ENCODE measurements around the gene CAMK2N2. TPM values are rescaled to one million over a fixed set of nuclear protein-coding genes. Genes with fewer than 3 reads are reported as not detected.

Gene CAMK2N2
- total RNA-seq, 1 donor from 2014 or later = 14.8 TPM

DNA sequence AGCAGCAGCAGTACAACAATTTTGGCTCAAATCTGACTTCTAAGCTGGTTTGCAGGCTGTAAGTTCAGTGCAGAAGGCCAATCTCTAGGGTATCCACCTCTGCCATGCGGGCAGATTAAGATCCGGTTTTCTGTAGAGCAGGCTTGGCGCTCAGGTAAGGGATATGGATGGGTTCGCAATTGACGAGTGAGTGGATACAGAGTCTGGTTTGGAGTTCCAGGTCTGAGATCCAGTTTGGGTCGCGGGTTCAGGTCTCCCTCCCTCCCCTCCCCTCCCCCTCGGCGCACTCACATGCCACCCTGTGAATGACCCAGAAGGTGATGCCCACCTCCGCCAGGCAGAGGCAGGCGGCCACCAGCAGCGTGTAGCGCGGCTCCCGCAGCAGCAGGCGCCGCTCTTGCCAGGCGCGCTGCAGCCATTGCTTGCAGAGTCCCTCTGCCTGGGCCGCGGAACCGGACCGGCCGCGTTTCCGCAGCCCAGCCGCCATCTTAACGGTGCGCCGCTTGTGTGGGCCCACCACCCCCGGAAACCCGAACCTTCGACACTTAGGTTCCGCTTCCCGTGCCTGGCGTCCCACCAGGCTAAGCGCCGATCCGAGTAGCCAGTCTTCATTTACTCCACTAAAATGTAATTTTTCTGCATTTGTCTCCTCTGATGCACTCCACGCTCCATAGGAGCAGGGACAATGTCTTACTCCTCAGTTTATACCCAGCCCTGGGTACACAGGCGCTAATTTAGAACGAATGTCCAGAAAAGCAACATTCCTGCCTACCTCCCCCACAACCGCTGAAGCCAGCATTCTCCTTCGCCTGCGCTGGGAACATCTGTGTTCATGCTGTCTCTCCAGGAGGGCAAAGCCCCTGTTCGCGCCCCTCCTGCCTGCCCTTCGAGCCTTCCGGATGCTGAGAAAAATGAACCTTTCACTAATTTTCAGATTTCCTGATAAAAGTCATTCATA lies 12.6 kb downstream of the CAMK2N2 start, which contains the start of gene ALG3:
TSS of gene ALG3 (minus strand) at position 509 of the 958 bp plus-strand sequence. CDS start at position 487, 22 bp downstream.
- TF ChIP-seq, protein P1, sequence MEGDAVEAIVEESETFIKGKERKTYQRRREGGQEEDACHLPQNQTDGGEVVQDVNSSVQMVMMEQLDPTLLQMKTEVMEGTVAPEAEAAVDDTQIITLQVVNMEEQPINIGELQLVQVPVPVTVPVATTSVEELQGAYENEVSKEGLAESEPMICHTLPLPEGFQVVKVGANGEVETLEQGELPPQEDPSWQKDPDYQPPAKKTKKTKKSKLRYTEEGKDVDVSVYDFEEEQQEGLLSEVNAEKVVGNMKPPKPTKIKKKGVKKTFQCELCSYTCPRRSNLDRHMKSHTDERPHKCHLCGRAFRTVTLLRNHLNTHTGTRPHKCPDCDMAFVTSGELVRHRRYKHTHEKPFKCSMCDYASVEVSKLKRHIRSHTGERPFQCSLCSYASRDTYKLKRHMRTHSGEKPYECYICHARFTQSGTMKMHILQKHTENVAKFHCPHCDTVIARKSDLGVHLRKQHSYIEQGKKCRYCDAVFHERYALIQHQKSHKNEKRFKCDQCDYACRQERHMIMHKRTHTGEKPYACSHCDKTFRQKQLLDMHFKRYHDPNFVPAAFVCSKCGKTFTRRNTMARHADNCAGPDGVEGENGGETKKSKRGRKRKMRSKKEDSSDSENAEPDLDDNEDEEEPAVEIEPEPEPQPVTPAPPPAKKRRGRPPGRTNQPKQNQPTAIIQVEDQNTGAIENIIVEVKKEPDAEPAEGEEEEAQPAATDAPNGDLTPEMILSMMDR (IDR thresholded peaks at IDR 0.05; ENCODE audit: partially characterized antibody, unreplicated experiment) = no peak
- peak within 1 kb of the TSS; percentile 98 for H3K27ac Mint-ChIP-seq (ENCODE audit: unreplicated experiment)
- DNase-seq = peak; percentile 91
- H3K4me1 Mint-ChIP-seq (ENCODE audit: low read depth, unreplicated experiment) = peaks cover 2% of the 10 kb centered on the region
- peaks cover 4% of the 10 kb centered on the region for H3K36me3 Mint-ChIP-seq (ENCODE audit: unreplicated experiment)
- peak within 1 kb of the TSS; percentile 94 for H3K4me3 Mint-ChIP-seq (ENCODE audit: unreplicated experiment)
- H3K9me3 Mint-ChIP-seq (ENCODE audit: unreplicated experiment) = peaks cover 8% of the 10 kb centered on the region
- peaks cover 7% of the 10 kb centered on the region for H3K27me3 Mint-ChIP-seq (ENCODE audit: unreplicated experiment)

DNA sequence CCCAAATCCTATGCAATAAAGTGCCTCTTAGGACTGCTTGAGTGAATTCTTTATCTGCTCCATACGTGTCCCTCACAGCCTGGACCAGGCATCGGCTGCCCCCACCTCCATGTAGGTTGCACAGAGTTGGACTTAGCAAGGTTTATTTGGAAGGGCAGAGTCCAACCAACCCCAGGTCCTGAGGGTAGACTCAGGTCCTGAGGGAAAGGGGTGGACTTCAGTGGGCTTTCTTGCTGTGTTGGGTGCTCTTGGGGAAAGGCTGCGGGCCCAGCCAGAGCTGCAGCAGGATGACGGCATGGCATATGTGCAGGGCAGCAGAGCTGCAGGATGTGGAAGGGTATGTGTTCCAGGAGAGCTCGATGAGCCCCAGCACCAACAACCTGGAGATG lies 19.1 kb downstream of the CAMK2N2 start:
- no peak for DNase-seq
- Mint-ChIP-seq H3K4me1 (ENCODE audit: low read depth, unreplicated experiment) (peaks cover 4% of the 10 kb centered on the region), H3K27ac (ENCODE audit: unreplicated experiment) (no peak overlapping the region), H3K4me3 (ENCODE audit: unreplicated experiment) (no peak overlapping the region), H3K36me3 (ENCODE audit: unreplicated experiment) (peaks cover 8% of the 10 kb centered on the region), H3K27me3 (ENCODE audit: unreplicated experiment) (peaks cover 11% of the 10 kb centered on the region), H3K9me3 (ENCODE audit: unreplicated experiment) (peaks cover 10% of the 10 kb centered on the region)
- TF ChIP-seq, protein P1 (IDR thresholded peaks at IDR 0.05; ENCODE audit: partially characterized antibody, unreplicated experiment) = no peak

DNA sequence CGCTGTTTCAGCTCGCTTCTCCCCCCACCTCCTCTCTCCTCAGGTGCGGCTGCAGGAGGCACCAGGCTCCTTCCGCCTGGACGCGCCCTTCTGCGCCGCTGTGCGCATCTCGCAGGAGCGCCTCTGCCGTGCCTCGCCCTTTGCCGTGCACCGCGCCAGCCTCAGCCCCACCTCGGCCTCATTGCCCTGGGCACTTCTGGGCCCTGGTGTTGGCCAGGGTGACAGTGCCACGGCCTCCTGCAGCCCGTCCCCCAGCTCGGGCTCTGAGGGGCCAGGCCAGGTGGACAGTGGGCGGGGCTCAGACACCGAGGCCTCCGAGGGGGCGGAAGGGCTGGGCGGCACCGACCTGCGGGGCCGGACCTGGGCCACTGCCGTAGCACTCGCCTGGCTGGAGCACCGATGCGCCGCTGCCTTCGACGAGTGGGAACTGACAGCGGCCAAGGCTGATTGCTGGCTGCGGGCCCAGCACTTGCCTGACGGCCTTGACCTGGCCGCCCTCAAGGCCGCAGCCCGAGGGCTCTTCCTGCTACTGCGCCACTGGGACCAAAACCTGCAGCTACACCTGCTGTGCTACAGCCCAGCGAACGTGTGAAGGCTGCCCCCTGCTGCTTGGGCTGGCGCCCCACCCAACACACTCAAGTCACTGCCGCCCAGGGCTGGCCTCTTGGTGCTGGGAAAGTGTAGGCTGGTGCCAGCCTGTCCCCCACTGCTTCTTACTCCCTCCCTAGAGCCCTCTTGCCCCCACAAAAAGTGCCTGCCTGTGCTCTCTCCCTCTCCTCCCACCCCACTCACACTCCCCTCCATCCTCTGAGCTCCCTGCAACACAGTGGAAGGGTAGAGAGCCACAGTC lies 19.7 kb downstream of the CAMK2N2 start:
- Mint-ChIP-seq H3K4me3 (ENCODE audit: unreplicated experiment) (no peak overlapping the region), H3K36me3 (ENCODE audit: unreplicated experiment) (peaks cover 8% of the 10 kb centered on the region), H3K4me1 (ENCODE audit: low read depth, unreplicated experiment) (peaks cover 7% of the 10 kb centered on the region), H3K9me3 (ENCODE audit: unreplicated experiment) (peaks cover 10% of the 10 kb centered on the region), H3K27ac (ENCODE audit: unreplicated experiment) (no peak overlapping the region), H3K27me3 (ENCODE audit: unreplicated experiment) (peaks cover 13% of the 10 kb centered on the region)
- peak; percentile 80 for DNase-seq
- TF ChIP-seq, protein P1 (IDR thresholded peaks at IDR 0.05; ENCODE audit: partially characterized antibody, unreplicated experiment) = peak; percentile 56

DNA sequence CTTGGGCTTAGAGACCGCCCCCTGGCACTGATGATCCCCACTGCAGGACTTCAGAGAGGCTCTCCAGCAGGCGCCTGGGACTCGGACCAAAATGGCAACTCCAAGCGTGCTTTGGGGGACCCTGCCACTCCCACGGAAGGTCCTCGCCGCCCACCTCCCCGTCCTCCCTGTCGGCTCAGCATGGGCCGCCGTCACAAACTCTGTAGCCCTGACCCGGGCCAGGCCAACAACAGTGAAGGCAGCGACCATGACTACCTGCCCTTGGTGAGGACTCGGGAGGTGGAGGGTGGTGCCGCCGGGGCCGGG lies 20.3 kb downstream of the CAMK2N2 start:
- H3K4me3 Mint-ChIP-seq (ENCODE audit: unreplicated experiment) = no peak overlapping the region
- H3K27ac Mint-ChIP-seq (ENCODE audit: unreplicated experiment) = no peak overlapping the region
- peaks cover 8% of the 10 kb centered on the region for H3K36me3 Mint-ChIP-seq (ENCODE audit: unreplicated experiment)
- TF ChIP-seq, protein P1 (IDR thresholded peaks at IDR 0.05; ENCODE audit: partially characterized antibody, unreplicated experiment) = no peak
- DNase-seq = no peak
- peaks cover 10% of the 10 kb centered on the region for H3K9me3 Mint-ChIP-seq (ENCODE audit: unreplicated experiment)
- H3K4me1 Mint-ChIP-seq (ENCODE audit: low read depth, unreplicated experiment) = peaks cover 7% of the 10 kb centered on the region
- H3K27me3 Mint-ChIP-seq (ENCODE audit: unreplicated experiment) = peaks cover 12% of the 10 kb centered on the region

Measured in glutamatergic neuron (in vitro differentiated cells).